H1 (cell line): ENCODE results near the gene GBX1. TPM values are rescaled to one million over a fixed set of nuclear protein-coding genes. Genes with fewer than 3 reads are reported as not detected.

ENCODE experiments used
- CTCF ChIA-PET: fragments of 300-600 bp; sonication (Branson Sonifier 250); formaldehyde crosslinking; loops from one replicate; lab custom pipeline; 2021; ENCODE audit not compliant: partially characterized antibody; lab: Charles Lee
- POLR2A ChIA-PET: fragments of 300-600 bp; sonication (Branson Sonifier 250); formaldehyde crosslinking; loops from one replicate; lab custom pipeline; 2021; ENCODE audit warnings: inconsistent platforms; ENCODE audit not compliant: partially characterized antibody; lab: Charles Lee
- DNase-seq, 2 experiments: peaks; one replicate each; pipeline versions ENCODE4 v3.0.0 to v3.0.0-alpha.2; 2010 to 2022; ENCODE audit warnings: low spot score in 2 of 2, low read depth in 1 of 2, mixed read lengths in 1 of 2
- FAIRE-seq: peaks from 2 replicates; lab custom pipeline; 2011; peaks lifted over from hg19 to GRCh38; lab: Jason Lieb, UNC
- H2AFZ ChIP-seq: 2 replicates; pipeline ENCODE4 v1.8.1; 2012; ENCODE audit warnings: low read length, inconsistent platforms
- H2AK5ac ChIP-seq: 2 replicates; pipeline ENCODE4 v1.6.1; 2013; ENCODE audit warnings: low read depth, low read length
- H2BK120ac ChIP-seq: replicated peaks from 2 replicates; pipeline ENCODE3; 2013; ENCODE audit warnings: low read depth, low read length, inconsistent platforms
- H2BK12ac ChIP-seq: 2 replicates; pipeline ENCODE4 v1.6.1; 2013; ENCODE audit warnings: low read depth, low read length
- H2BK15ac ChIP-seq: 2 replicates; pipeline ENCODE4 v1.6.1; 2013; ENCODE audit warnings: low read length
- H2BK20ac ChIP-seq: 2 replicates; pipeline ENCODE4 v1.6.1; 2013; ENCODE audit warnings: low read length
- H2BK5ac ChIP-seq: 2 replicates; pipeline ENCODE4 v1.6.1; 2013; ENCODE audit warnings: low read depth, low read length
- H3K14ac ChIP-seq: 2 replicates; pipeline ENCODE4 v1.6.1; 2013; ENCODE audit warnings: inconsistent platforms; ENCODE audit not compliant: insufficient read length
- H3K18ac ChIP-seq: 2 replicates; pipeline ENCODE4 v1.6.1; 2013; ENCODE audit warnings: low read length; ENCODE audit errors: extremely low read depth
- H3K23ac ChIP-seq: 2 replicates; pipeline ENCODE4 v1.6.1; 2013; ENCODE audit warnings: inconsistent platforms; ENCODE audit not compliant: insufficient read length
- H3K23me2 ChIP-seq: 2 replicates; pipeline ENCODE4 v1.6.1; 2013; ENCODE audit warnings: low read depth, low read length
- H3K27ac ChIP-seq: 2 replicates; pipeline ENCODE4 v1.6.1; 2011; ENCODE audit warnings: low read depth, low read length, inconsistent platforms
- H3K27me3 ChIP-seq, 4 experiments: replicated peaks in 1 of 4; 1 replicate in 1 of 4; 2 replicates in 3 of 4; pipeline versions ENCODE4 v1.6.1 to v1.8.1; 2011 to 2013; ENCODE audit warnings: low read length in 3 of 4, mild to moderate bottlenecking in 3 of 4, inconsistent platforms in 2 of 4, mixed read lengths in 2 of 4, moderate library complexity in 1 of 4; ENCODE audit not compliant: control insufficient read depth in 3 of 4, insufficient read depth in 3 of 4; ENCODE audit errors: extremely low read depth in 1 of 4
- H3K36me3 ChIP-seq, 4 experiments: 2 replicates each; pipeline versions ENCODE4 v1.6.1 to v1.8.1; 2011 to 2013; ENCODE audit warnings: mild to moderate bottlenecking in 4 of 4, low read length in 3 of 4, moderate library complexity in 2 of 4, control low read depth in 1 of 4, inconsistent platforms in 1 of 4; ENCODE audit not compliant: insufficient read depth in 4 of 4, control insufficient read depth in 2 of 4
- H3K4ac ChIP-seq: replicated peaks from 2 replicates; pipeline ENCODE3; 2013; ENCODE audit warnings: low read length, low read depth, mixed read lengths, inconsistent platforms; ENCODE audit not compliant: insufficient read length
- H3K4me1 ChIP-seq, 4 experiments: replicated peaks in 1 of 4; 1 replicate in 1 of 4; 2 replicates in 3 of 4; pipeline versions ENCODE4 v1.6.1 to v1.8.1; 2011 to 2013; ENCODE audit warnings: low read length in 3 of 4, inconsistent platforms in 2 of 4, mixed read lengths in 1 of 4; ENCODE audit not compliant: insufficient read depth in 4 of 4, control insufficient read depth in 3 of 4
- H3K4me2 ChIP-seq, 2 experiments: 2 replicates each; pipeline versions ENCODE4 v1.6.1 to v1.8.1; 2011 to 2013; ENCODE audit warnings: low read depth in 2 of 2, low read length in 2 of 2, control low read depth in 1 of 2, inconsistent platforms in 1 of 2, mild to moderate bottlenecking in 1 of 2; ENCODE audit not compliant: insufficient read depth in 1 of 2
- H3K4me3 ChIP-seq, 4 experiments: fragments of 200-600, 300-600 bp in 1 of 4; sonication (generic), shearing (Covaris generic), sonication (Bioruptor Twin) in 1 of 4; 2 replicates each; pipeline versions ENCODE4 v1.5.1 to v1.8.1; 2011 to 2016; ENCODE audit warnings: low read length in 4 of 4, low read depth in 3 of 4, control low read depth in 2 of 4, inconsistent platforms in 2 of 4, mild to moderate bottlenecking in 2 of 4, mixed read lengths in 1 of 4, moderate library complexity in 1 of 4; ENCODE audit not compliant: insufficient read depth in 2 of 4; ENCODE audit errors: extremely low read depth in 1 of 4
- H3K56ac ChIP-seq: replicated peaks from 2 replicates; pipeline ENCODE3; 2013; ENCODE audit warnings: low read depth, mild to moderate bottlenecking, mixed read lengths, low read length, inconsistent platforms; ENCODE audit not compliant: insufficient read length
- H3K79me1 ChIP-seq: 2 replicates; pipeline ENCODE4 v1.6.1; 2013; ENCODE audit warnings: low read depth, low read length, control low read depth
- H3K79me2 ChIP-seq, 2 experiments: 2 replicates each; pipeline versions ENCODE4 v1.6.1 to v1.8.1; 2012 to 2013; ENCODE audit warnings: low read length in 2 of 2, mild to moderate bottlenecking in 2 of 2, inconsistent platforms in 1 of 2; ENCODE audit not compliant: insufficient read depth in 2 of 2, control insufficient read depth in 1 of 2
- H3K9ac ChIP-seq, 4 experiments: replicated peaks in 1 of 4; 1 replicate in 1 of 4; 2 replicates in 3 of 4; pipeline versions ENCODE4 v1.6.1 to v1.8.1; 2011 to 2013; ENCODE audit warnings: low read depth in 3 of 4, low read length in 3 of 4, control low read depth in 2 of 4, mild to moderate bottlenecking in 2 of 4, moderate library complexity in 2 of 4, inconsistent platforms in 1 of 4; ENCODE audit errors: extremely low read depth in 1 of 4
- H3K9me3 ChIP-seq, 2 experiments: 2 replicates each; pipeline versions ENCODE4 v1.6.1 to v1.8.1; 2012 to 2013; ENCODE audit warnings: mild to moderate bottlenecking in 2 of 2, moderate library complexity in 2 of 2, control low read depth in 1 of 2, inconsistent platforms in 1 of 2, low read depth in 1 of 2, low read length in 1 of 2, mixed read lengths in 1 of 2; ENCODE audit not compliant: insufficient read depth in 2 of 2
- H4K20me1 ChIP-seq, 2 experiments: replicated peaks in 1 of 2; 2 replicates each; pipeline versions ENCODE3 to v1.8.1; 2011 to 2013; ENCODE audit warnings: inconsistent platforms in 2 of 2, low read length in 2 of 2, mild to moderate bottlenecking in 1 of 2; ENCODE audit not compliant: insufficient read depth in 2 of 2, control insufficient read depth in 1 of 2
- H4K5ac ChIP-seq: 2 replicates; pipeline ENCODE4 v1.6.1; 2013; ENCODE audit warnings: low read length, low read depth, mixed read lengths, inconsistent platforms; ENCODE audit not compliant: insufficient read length
- H4K8ac ChIP-seq: 2 replicates; pipeline ENCODE4 v1.8.0; 2013; ENCODE audit warnings: mild to moderate bottlenecking, moderate library complexity, low read length, inconsistent platforms; ENCODE audit not compliant: insufficient read depth; ENCODE audit errors: extremely low read depth
- H4K91ac ChIP-seq: replicated peaks from 2 replicates; pipeline ENCODE3; 2013; ENCODE audit warnings: low read length, mixed read lengths, inconsistent platforms; ENCODE audit not compliant: insufficient read length
- BACH1 ChIP-seq: IDR thresholded peaks from 2 replicates; pipeline ENCODE4 v1.6.1; 2012; ENCODE audit warnings: low read length, improper control_type of control experiment
- CBX8 ChIP-seq: fragments of 300-800, 300-1000 bp; sonication (generic); IDR thresholded peaks from 2 replicates; pipeline ENCODE4 v1.7.1; 2016; ENCODE audit warnings: low read depth, low read length, borderline replicate concordance
- CHD1 ChIP-seq: IDR thresholded peaks from 2 replicates; pipeline ENCODE4 v1.6.1; 2012; ENCODE audit warnings: low read depth, low read length, improper control_type of control experiment
- CTBP2 ChIP-seq: IDR thresholded peaks from 2 replicates; pipeline ENCODE4 v1.7.0; 2011; ENCODE audit warnings: borderline replicate concordance, mild to moderate bottlenecking, moderate library complexity, mixed read lengths, low read length; ENCODE audit not compliant: insufficient read depth, insufficient read length
- KDM5A ChIP-seq: fragments of 200-600 bp; IDR thresholded peaks from 2 replicates; pipeline ENCODE4 v1.7.1; 2012; ENCODE audit warnings: mild to moderate bottlenecking, low read length, inconsistent platforms, mixed read lengths
- SP1 ChIP-seq: IDR thresholded peaks from 2 replicates; pipeline ENCODE4 v1.6.1; 2011; ENCODE audit warnings: low read depth, low read length
- TAF7 ChIP-seq: optimal IDR thresholded peaks from 2 replicates; pipeline ENCODE3; 2011; ENCODE audit warnings: low read depth, mild to moderate bottlenecking, inconsistent platforms, low read length, moderate library complexity, borderline replicate concordance
- ZNF274 ChIP-seq: IDR thresholded peaks from 2 replicates; pipeline ENCODE4 v1.7.0; 2012; ENCODE audit warnings: low read length, borderline replicate concordance; ENCODE audit errors: extremely low read depth
- WGBS, 2 experiments: shearing (Covaris generic) in 1 of 2; methylation state at CpG; one replicate each; pipeline versions ENCODE4 v1.1.6 to v1.1.7; 2013 to 2015; ENCODE audit warnings: low lambda C conversion rate in 2 of 2, mixed read lengths in 2 of 2, inconsistent platforms in 1 of 2, low coverage in 1 of 2, missing lambda C conversion rate in 1 of 2; ENCODE audit not compliant: insufficient replicate concordance in 2 of 2, insufficient coverage in 1 of 2, insufficient read length in 1 of 2; ENCODE audit errors: extremely low coverage in 1 of 2, missing lambda C conversion rate in 1 of 2; 5-methylcytosine and 5-hydroxymethylcytosine counted together
- polyA plus RNA-seq, 7 experiments: library from polyadenylated mRNA; depleted of rRNA in 3 of 7; stranded (reverse) in 5 of 7; unstranded in 2 of 7; fragments of >200 nt in 5 of 7; fragments of 200-250 nt in 2 of 7; gene quantifications; 1 replicate in 5 of 7; 2 replicates in 1 of 7; 4 replicates in 1 of 7; pipeline versions ENCODE4 v1.2.1 to v1.2.3, GENCODE V29; 2011 to 2013; ENCODE audit warnings: missing spikeins in 2 of 7, mixed read lengths in 2 of 7
- total RNA-seq: library from RNA; stranded (reverse); fragmentation: NEBNext Ultra II Directional; extraction: Animal tissue kit (Norgen Biotek cat#: 25700); gene quantifications from 2 replicates; pipeline ENCODE4 v1.2.1, GENCODE V29; 2021
- TF ChIP-seq, protein P1 (sequence below): IDR thresholded peaks from 2 replicates; pipeline ENCODE4 v1.6.1; 2012; ENCODE audit warnings: inconsistent platforms
- TF ChIP-seq, protein P2 (sequence below), 3 experiments: IDR thresholded peaks; 1 replicate in 2 of 3; 2 replicates in 1 of 3; pipeline versions ENCODE4 v1.5.1 to v1.6.1; 2011; ENCODE audit warnings: low read length in 3 of 3, mild to moderate bottlenecking in 3 of 3, inconsistent platforms in 2 of 3, low read depth in 1 of 3, moderate library complexity in 1 of 3; ENCODE audit not compliant: insufficient read depth in 1 of 3; ENCODE audit errors: control extremely low read depth in 1 of 3

The GBX1 gene
- total and polyA plus RNA-seq, 2 of the 8 experiments (the other 6 are each of a cell fraction or from before 2014, with no cell fraction given): not detected

DNA sequence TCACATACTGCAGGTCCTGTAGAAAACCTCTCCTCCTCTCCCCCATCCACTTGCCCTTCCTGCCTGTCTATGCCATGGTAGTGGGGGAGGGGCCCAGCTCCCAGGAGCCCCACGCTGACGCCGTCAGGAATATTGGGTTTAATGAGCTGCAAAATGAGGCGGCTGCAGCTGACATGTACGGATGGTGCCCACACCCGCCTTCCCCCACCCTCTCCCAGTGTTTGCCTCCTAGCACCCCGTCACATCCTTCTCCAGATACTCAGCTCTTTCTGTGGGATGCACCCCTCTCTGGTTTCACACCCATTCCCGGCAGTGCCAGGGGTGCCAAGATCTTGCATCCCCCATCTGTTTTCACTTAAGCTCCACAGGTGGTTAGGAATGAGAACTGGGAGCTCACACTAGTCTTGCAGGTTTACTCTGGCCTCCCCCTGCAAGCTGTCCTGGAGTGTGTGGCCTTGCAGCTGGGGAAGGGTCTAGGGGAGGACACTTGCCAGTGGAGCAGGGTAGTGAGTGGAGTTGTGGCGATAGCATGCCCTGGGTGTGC, 26.1 kb downstream of the GBX1 start:
- CTCF ChIA-PET: interaction anchor here (0.5 to 18.9 kb wide), 10 partner anchors 9 to 243 kb away, joined by 3 to 197 read pairs (median 8); partner anchors contain the start of gene GBX1
- H3K23me2 ChIP-seq: no peaks in the 10 kb centered on the region; the same call in 1 of the 2 replicates
- H3K27me3 ChIP-seq: peaks cover 0 to 1% (median 0%) of the 10 kb centered on the region in 4 experiments; a peak in 1 of 7 replicates
- peaks cover 7 to 34% (median 20%) of the 10 kb centered on the region in 4 experiments for H3K4me1 ChIP-seq
- no peak overlapping the region for H3K4me3 ChIP-seq
- no peak overlapping the region for H3K4me2 ChIP-seq
- H4K5ac ChIP-seq: no peak overlapping the region
- H3K14ac ChIP-seq: no peak overlapping the region
- no peak overlapping the region for H3K9ac ChIP-seq
- no peak overlapping the region for H2BK15ac ChIP-seq
- no peak overlapping the region for H4K91ac ChIP-seq
- no peak overlapping the region for H2BK120ac ChIP-seq
- no peak overlapping the region for H3K18ac ChIP-seq
- H4K8ac ChIP-seq: no peak overlapping the region; the same call in 1 of the 2 replicates
- H3K4ac ChIP-seq: no peak overlapping the region
- no peak overlapping the region for H2AK5ac ChIP-seq
- no peak overlapping the region for H3K27ac ChIP-seq
- no peaks in the 10 kb centered on the region for H3K79me2 ChIP-seq
- H3K79me1 ChIP-seq: no peaks in the 10 kb centered on the region
- POLR2A ChIA-PET: interaction anchor here (1.2 kb wide), 1 partner anchor 86 kb away, joined by 3 read pairs; the partner anchor contains the start of gene ABCF2
- H2BK20ac ChIP-seq: no peak overlapping the region
- 80% methylated on average over 9 of the region's 9 CpGs; no CpG with 5 or more reads in 1 of the 2 experiments for WGBS, 2 experiments
- H2BK12ac ChIP-seq: no peak overlapping the region
- DNase-seq (no peak), FAIRE-seq (no peak)
- H3K36me3 ChIP-seq: no peaks in the 10 kb centered on the region; a peak in 1 of 8 replicates
- peaks cover 9 to 12% of the 10 kb centered on the region in 2 experiments for H4K20me1 ChIP-seq
- no peak overlapping the region for H2BK5ac ChIP-seq
- no peaks in the 10 kb centered on the region for H3K9me3 ChIP-seq
- no peak overlapping the region for H3K23ac ChIP-seq
- no peak overlapping the region for H3K56ac ChIP-seq
- no peak overlapping the region for H2AFZ ChIP-seq
- TF ChIP-seq KDM5A: no peak
- no peak for TF ChIP-seq SP1
- TF ChIP-seq CBX8: no peak
- TF ChIP-seq ZNF274: no peak
- TF ChIP-seq CTBP2: no peak
- TF ChIP-seq, protein P1, sequence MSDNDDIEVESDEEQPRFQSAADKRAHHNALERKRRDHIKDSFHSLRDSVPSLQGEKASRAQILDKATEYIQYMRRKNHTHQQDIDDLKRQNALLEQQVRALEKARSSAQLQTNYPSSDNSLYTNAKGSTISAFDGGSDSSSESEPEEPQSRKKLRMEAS: no peak
- TF ChIP-seq BACH1: no peak
- no peak for TF ChIP-seq TAF7
- no peak for TF ChIP-seq CHD1
- TF ChIP-seq, protein P2, sequence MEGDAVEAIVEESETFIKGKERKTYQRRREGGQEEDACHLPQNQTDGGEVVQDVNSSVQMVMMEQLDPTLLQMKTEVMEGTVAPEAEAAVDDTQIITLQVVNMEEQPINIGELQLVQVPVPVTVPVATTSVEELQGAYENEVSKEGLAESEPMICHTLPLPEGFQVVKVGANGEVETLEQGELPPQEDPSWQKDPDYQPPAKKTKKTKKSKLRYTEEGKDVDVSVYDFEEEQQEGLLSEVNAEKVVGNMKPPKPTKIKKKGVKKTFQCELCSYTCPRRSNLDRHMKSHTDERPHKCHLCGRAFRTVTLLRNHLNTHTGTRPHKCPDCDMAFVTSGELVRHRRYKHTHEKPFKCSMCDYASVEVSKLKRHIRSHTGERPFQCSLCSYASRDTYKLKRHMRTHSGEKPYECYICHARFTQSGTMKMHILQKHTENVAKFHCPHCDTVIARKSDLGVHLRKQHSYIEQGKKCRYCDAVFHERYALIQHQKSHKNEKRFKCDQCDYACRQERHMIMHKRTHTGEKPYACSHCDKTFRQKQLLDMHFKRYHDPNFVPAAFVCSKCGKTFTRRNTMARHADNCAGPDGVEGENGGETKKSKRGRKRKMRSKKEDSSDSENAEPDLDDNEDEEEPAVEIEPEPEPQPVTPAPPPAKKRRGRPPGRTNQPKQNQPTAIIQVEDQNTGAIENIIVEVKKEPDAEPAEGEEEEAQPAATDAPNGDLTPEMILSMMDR (IDR thresholded peaks at IDR 0.05; ENCODE audit: control extremely low read depth in 1 of 3, insufficient read depth in 1 of 3, low read depth in 1 of 3, low read length in 3 of 3): no peak
